H9 (cell line): ENCODE data around the gene SRRM3. TPM values are rescaled to one million over a fixed set of nuclear protein-coding genes. Genes with fewer than 3 reads are reported as not detected.

Source experiments
- DNase-seq: peaks from one replicate; pipeline ENCODE4 v3.0.0-alpha.2; 2017
- H2AFZ ChIP-seq: one replicate; pipeline ENCODE4 v1.6.1; 2013; ENCODE audit warnings: mild to moderate bottlenecking, low read length, control low read depth, moderate library complexity
- H2AK5ac ChIP-seq: 2 replicates; pipeline ENCODE4 v1.6.1; 2013; ENCODE audit warnings: low read length, control low read depth, mixed read lengths; ENCODE audit not compliant: insufficient read length
- H2BK120ac ChIP-seq: one replicate; pipeline ENCODE4 v1.6.1; 2013; ENCODE audit warnings: low read depth, mild to moderate bottlenecking, low read length, control low read depth, inconsistent platforms; ENCODE audit not compliant: poor library complexity, severe bottlenecking
- H2BK12ac ChIP-seq: 2 replicates; pipeline ENCODE4 v1.6.1; 2013; ENCODE audit warnings: low read length, control low read depth, mixed read lengths, low read depth; ENCODE audit not compliant: insufficient read length
- H2BK15ac ChIP-seq: 2 replicates; pipeline ENCODE4 v1.6.1; 2013; ENCODE audit warnings: low read depth, low read length, control low read depth
- H2BK20ac ChIP-seq: one replicate; pipeline ENCODE4 v1.6.1; 2013; ENCODE audit warnings: low read depth, mild to moderate bottlenecking, low read length, control low read depth, inconsistent platforms; ENCODE audit not compliant: poor library complexity, severe bottlenecking
- H2BK5ac ChIP-seq: 2 replicates; pipeline ENCODE4 v1.6.1; 2013; ENCODE audit warnings: low read length, control low read depth, mixed read lengths; ENCODE audit not compliant: insufficient read length
- H3K14ac ChIP-seq: 2 replicates; pipeline ENCODE4 v1.6.1; 2013; ENCODE audit warnings: low read length, control low read depth; ENCODE audit not compliant: insufficient read depth
- H3K18ac ChIP-seq: 2 replicates; pipeline ENCODE4 v1.6.1; 2013; ENCODE audit warnings: low read depth, mild to moderate bottlenecking, mixed read lengths, low read length, control low read depth; ENCODE audit not compliant: insufficient read length
- H3K23ac ChIP-seq: 2 replicates; pipeline ENCODE4 v1.6.1; 2013; ENCODE audit warnings: low read length, control low read depth, mixed read lengths, low read depth; ENCODE audit not compliant: insufficient read length
- H3K23me2 ChIP-seq: 2 replicates; pipeline ENCODE4 v1.6.1; 2013; ENCODE audit warnings: low read depth, mild to moderate bottlenecking, mixed read lengths, low read length, control low read depth; ENCODE audit not compliant: insufficient read length, poor library complexity, severe bottlenecking
- H3K27ac ChIP-seq: 2 replicates; pipeline ENCODE4 v1.5.1; 2013; ENCODE audit warnings: low read length, control low read depth, mixed read lengths, low read depth; ENCODE audit not compliant: insufficient read length
- H3K27me3 ChIP-seq: 2 replicates; pipeline ENCODE4 v1.6.1; 2013; ENCODE audit warnings: low read length, control low read depth, inconsistent platforms; ENCODE audit not compliant: insufficient read depth
- H3K4ac ChIP-seq: 2 replicates; pipeline ENCODE4 v1.6.1; 2013; ENCODE audit warnings: low read depth, mild to moderate bottlenecking, control low read depth, inconsistent platforms, low read length, moderate library complexity
- H3K4me1 ChIP-seq: 2 replicates; pipeline ENCODE4 v1.6.1; 2013; ENCODE audit warnings: low read length, control low read depth, inconsistent platforms; ENCODE audit not compliant: insufficient read depth
- H3K4me2 ChIP-seq: 2 replicates; pipeline ENCODE4 v1.6.1; 2013; ENCODE audit warnings: low read length, control low read depth, mixed read lengths; ENCODE audit not compliant: insufficient read length, insufficient read depth
- H3K56ac ChIP-seq: 2 replicates; pipeline ENCODE4 v1.6.1; 2013; ENCODE audit warnings: low read depth, mild to moderate bottlenecking, mixed read lengths, low read length, control low read depth; ENCODE audit not compliant: insufficient read length
- H3K79me1 ChIP-seq: 2 replicates; pipeline ENCODE4 v1.6.1; 2013; ENCODE audit warnings: low read depth, mild to moderate bottlenecking, moderate library complexity, low read length, control low read depth, inconsistent platforms; ENCODE audit not compliant: insufficient read depth, poor library complexity, severe bottlenecking
- H3K79me2 ChIP-seq: 2 replicates; pipeline ENCODE4 v1.6.1; 2013; ENCODE audit warnings: low read length, control low read depth, inconsistent platforms; ENCODE audit not compliant: insufficient read depth
- H3K9ac ChIP-seq: 2 replicates; pipeline ENCODE4 v1.6.1; 2013; ENCODE audit warnings: low read length, control low read depth, mixed read lengths; ENCODE audit not compliant: insufficient read length; ENCODE audit errors: extremely low read depth
- H3K9me3 ChIP-seq: one replicate; pipeline ENCODE4 v1.6.1; 2013; ENCODE audit warnings: low read depth, low read length, inconsistent platforms; ENCODE audit not compliant: control insufficient read depth
- H3T11ph ChIP-seq: one replicate; pipeline ENCODE4 v1.6.1; 2013; ENCODE audit warnings: mild to moderate bottlenecking, low read length, control low read depth, inconsistent platforms
- H4K20me1 ChIP-seq: one replicate; pipeline ENCODE4 v1.6.1; 2013; ENCODE audit not compliant: control insufficient read depth, insufficient read length, insufficient read depth
- H4K5ac ChIP-seq: 2 replicates; pipeline ENCODE4 v1.6.1; 2013; ENCODE audit warnings: low read depth, mild to moderate bottlenecking, mixed read lengths, low read length, control low read depth; ENCODE audit not compliant: insufficient read length
- H4K8ac ChIP-seq: replicated peaks from 2 replicates; pipeline ENCODE4 v1.6.1; 2013; ENCODE audit warnings: low read length, control low read depth, mixed read lengths, low read depth; ENCODE audit not compliant: insufficient read length
- H4K91ac ChIP-seq: 2 replicates; pipeline ENCODE4 v1.6.1; 2013; ENCODE audit warnings: low read depth, mild to moderate bottlenecking, moderate library complexity, mixed read lengths, low read length, control low read depth; ENCODE audit not compliant: insufficient read length
- H3K27ac Mint-ChIP-seq, 3 experiments: 2 replicates in 2 of 3; 3 replicates in 1 of 3; pipeline ENCODE4 v1.8.0; 2020 to 2021; ENCODE audit warnings: mixed read lengths in 3 of 3, mild to moderate bottlenecking in 1 of 3, moderate library complexity in 1 of 3
- H3K27me3 Mint-ChIP-seq: 2 replicates; pipeline ENCODE4 v1.8.0; 2021; ENCODE audit warnings: low read depth, mild to moderate bottlenecking, moderate library complexity, mixed read lengths
- H3K36me3 Mint-ChIP-seq, 3 experiments: 2 replicates in 2 of 3; 3 replicates in 1 of 3; pipeline ENCODE4 v1.8.0; 2020 to 2021; ENCODE audit warnings: low read depth in 3 of 3, mixed read lengths in 3 of 3; ENCODE audit not compliant: insufficient read depth in 1 of 3
- H3K4me1 Mint-ChIP-seq, 2 experiments: 2 replicates each; pipeline ENCODE4 v1.8.0; 2020; ENCODE audit warnings: mixed read lengths in 2 of 2
- H3K4me3 Mint-ChIP-seq, 2 experiments: 2 replicates in 1 of 2; 3 replicates in 1 of 2; pipeline ENCODE4 v1.8.0; 2020 to 2021; ENCODE audit warnings: mild to moderate bottlenecking in 2 of 2, mixed read lengths in 2 of 2, moderate library complexity in 1 of 2
- H3K9me3 Mint-ChIP-seq, 2 experiments: 2 replicates in 1 of 2; 3 replicates in 1 of 2; pipeline ENCODE4 v1.8.0; 2020; ENCODE audit warnings: mild to moderate bottlenecking in 2 of 2, mixed read lengths in 2 of 2, moderate library complexity in 1 of 2
- CTCF ChIP-seq: fragments of 200-600 bp; sonication (generic); conservative IDR thresholded peaks from 3 replicates; pipeline ENCODE4 v1.8.0; 2021; ENCODE audit warnings: antibody characterized with exemption, mild to moderate bottlenecking
- WGBS: extraction: QIAGEN DNeasy Blood & Tissue Kit; methylation state at CpG from one replicate; pipeline ENCODE4 v1.1.7; 2013; ENCODE audit warnings: missing lambda C conversion rate, low lambda C conversion rate, mixed read lengths; ENCODE audit not compliant: insufficient read length; ENCODE audit errors: extremely low coverage; 5-methylcytosine and 5-hydroxymethylcytosine counted together
- total RNA-seq: library from RNA; stranded (reverse); gene quantifications from 2 replicates; pipeline ENCODE4 v1.2.1, GENCODE V29; 2021

Gene SRRM3
- total RNA-seq, 1 experiment from 2014 or later: 11.0 TPM

DNA sequence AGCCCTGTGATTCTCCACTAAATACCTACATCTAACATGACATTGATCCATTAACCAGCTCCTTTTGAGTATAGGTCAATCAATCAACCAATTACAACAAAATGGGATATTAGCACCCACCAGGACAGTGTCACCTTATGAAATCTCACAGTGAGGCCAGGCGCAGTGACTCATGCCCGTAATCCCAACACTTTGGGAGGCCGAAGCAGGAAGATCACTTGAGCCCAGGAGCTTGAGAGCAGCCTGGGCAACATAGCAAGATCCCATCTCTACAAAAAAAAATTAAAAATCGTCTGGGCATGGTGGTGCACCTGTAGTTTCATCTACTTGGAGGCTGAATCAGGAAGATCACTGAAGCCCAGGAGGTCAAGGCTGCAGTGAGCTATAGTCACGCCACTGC is 28.5 kb downstream of the SRRM3 start:
- Histone ChIP-seq H3K18ac (no peak overlapping the region), H3K4ac (no peak overlapping the region), H3K27ac (no peak overlapping the region), H4K8ac (no peak overlapping the region), H2BK12ac (no peak overlapping the region), H4K20me1 (no peaks in the 10 kb centered on the region), H3K56ac (no peak overlapping the region), H2AFZ (no peak overlapping the region), H2BK120ac (no peak overlapping the region), H2AK5ac (no peak overlapping the region), H3K79me1 (no peaks in the 10 kb centered on the region), H3K9me3 (no peaks in the 10 kb centered on the region), H4K5ac (no peak overlapping the region), H2BK5ac (no peak overlapping the region), H3K4me2 (no peak overlapping the region), H3K23ac (no peak overlapping the region), H3K23me2 (peaks cover 5% of the 10 kb centered on the region), H3K27me3 (no peaks in the 10 kb centered on the region), H4K91ac (no peak overlapping the region), H3T11ph (no peak overlapping the region), H3K14ac (no peak overlapping the region), H2BK15ac (no peak overlapping the region), H2BK20ac (no peak overlapping the region), H3K4me1 (peaks cover 11% of the 10 kb centered on the region), H3K79me2 (no peaks in the 10 kb centered on the region), H3K9ac (no peak overlapping the region)
- Mint-ChIP-seq H3K27me3 (peaks cover 6% of the 10 kb centered on the region), H3K36me3 (no peaks in the 10 kb centered on the region), H3K9me3 (no peaks in the 10 kb centered on the region; a peak in 2 of 5 replicates), H3K27ac (no peak overlapping the region), H3K4me1 (peaks cover 34 to 41% of the 10 kb centered on the region in 2 experiments), H3K4me3 (no peak overlapping the region)
- no peak for TF ChIP-seq CTCF
- no CpG with 5 or more reads among the region's 5 CpGs for WGBS
- DNase-seq: no peak
